NCI-H1105 treated with DMSO at 0.1 percent for 48 hours (cell line): ENCODE results near the gene PIAS3.
"Not testable (repeated sequence)": the region's sequence is repeated elsewhere in the genome, so short reads cannot be mapped to it uniquely, and the experiment has no call there.

ENCODE experiments used
- DNase-seq: peaks from one replicate; lab custom pipeline; 2025; lab: John Stamatoyannopoulos, UW

PIAS3 gene

GRCh38 chr1:145823565-145824498 is 35.0 kb downstream of the PIAS3 start, which contains the start of the genes POLR3C and RNF115:
Gene POLR3C (plus strand): TSS chr1:145824200. CDS start chr1:145825777, 1,577 bp downstream.
Gene RNF115 (minus strand): TSS chr1:145824095. CDS start chr1:145823873, 222 bp downstream.
- peak; percentile 94 for DNase-seq

GRCh38 chr1:145822779-145823331 is 36.0 kb downstream of the PIAS3 start:
- not testable (repeated sequence) for DNase-seq

DNA sequence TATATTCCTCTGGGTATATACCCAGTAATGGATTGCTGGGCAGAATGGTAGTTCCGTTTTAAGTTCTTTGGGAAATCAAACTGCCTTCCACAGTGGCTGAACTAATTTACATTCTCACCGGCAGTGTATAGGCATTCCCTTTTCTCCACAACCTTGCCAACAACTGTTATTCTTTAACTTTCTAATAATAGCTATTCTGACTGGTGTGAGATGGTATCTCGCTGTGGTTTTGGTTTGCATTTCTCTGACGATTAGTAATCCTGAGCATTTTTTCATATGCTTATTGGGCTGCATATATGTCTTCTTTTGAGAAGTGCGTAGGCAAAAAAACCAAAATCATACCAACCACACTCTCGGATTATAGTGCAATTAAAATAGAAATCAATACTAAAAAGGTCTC is 40.8 kb downstream of the PIAS3 start:
- not testable (repeated sequence) for DNase-seq

GRCh38 chr1:145812977-145813810 is 45.7 kb downstream of the PIAS3 start:
- not testable (repeated sequence) for DNase-seq

- DNase-seq = no peak
These were observed 52.0 kb downstream of the PIAS3 start for GRCh38 chr1:145806844-145807243.

DNA sequence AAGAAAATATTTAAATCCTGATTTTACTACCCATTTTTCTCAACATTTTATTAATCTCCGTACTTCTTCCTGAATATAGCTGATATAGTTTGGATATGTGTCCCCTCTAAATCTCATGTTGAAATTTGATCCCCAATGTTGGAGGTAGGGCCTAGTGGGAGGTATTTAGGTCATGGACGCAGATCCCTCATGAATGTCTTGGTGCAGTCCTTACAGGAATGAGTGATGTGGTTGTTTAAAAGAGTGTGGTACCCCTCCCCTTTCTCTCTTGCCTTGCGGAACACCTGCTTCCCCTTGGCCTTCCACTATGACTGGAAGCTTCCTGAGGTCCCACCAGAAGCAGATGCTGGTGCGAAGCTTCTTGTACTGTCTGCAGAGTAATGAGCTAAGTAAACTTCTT is 52.5 kb downstream of the PIAS3 start:
- DNase-seq = no peak

DNA sequence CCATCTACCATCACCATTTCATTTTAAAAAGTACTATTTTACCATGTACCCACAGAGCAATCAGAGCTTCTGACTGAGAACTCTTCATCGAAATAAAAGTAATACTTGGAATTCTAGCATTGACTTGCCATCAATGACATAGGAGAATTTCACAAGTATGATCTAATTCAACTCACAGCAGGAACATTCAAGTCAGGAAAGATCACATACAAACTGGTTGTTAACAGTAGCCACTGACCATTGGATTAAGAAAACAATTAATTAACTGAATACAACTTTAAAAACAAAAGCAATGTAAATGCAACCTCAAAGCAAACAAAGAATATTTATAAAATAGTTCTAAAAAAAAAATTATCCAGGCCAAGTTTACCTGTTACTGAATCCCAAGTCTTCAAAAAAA is 53.8 kb downstream of the PIAS3 start:
- no peak for DNase-seq

DNA sequence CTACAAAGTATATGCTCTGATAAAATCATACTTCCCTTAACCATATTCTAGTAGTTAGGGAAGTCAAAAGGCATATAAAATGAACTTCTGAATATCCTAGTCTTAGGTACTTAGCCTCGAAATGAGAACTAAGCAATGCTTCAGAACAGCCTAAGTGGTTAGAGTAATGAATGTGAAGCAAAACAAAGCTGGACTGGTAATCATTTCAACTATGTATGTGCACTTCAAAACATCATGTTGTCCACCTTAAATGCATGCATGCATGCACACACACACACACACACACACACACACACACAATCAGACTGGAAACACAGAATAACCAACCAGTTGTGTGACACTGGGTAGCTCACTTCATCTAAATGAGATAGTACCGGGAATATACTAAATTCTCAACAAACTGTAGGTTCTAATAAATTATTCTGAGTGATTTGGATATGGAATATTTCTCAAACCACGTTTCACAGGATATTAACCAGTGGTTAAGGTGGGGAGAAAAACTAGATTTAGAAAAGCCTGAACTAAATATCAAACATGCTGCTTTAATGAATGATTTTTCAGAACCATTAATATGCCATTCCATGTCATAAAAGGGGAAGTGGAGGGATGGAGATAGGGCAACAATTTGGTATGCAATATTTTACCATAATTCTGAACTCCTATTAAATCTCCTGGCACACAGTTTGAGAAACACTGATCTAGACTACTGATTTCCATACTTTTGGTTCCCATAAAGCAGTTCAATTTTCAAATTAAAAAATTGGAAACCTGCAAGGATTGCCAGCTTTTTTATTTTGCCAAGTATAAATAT is 54.4 kb downstream of the PIAS3 start:
- DNase-seq = no peak

DNA sequence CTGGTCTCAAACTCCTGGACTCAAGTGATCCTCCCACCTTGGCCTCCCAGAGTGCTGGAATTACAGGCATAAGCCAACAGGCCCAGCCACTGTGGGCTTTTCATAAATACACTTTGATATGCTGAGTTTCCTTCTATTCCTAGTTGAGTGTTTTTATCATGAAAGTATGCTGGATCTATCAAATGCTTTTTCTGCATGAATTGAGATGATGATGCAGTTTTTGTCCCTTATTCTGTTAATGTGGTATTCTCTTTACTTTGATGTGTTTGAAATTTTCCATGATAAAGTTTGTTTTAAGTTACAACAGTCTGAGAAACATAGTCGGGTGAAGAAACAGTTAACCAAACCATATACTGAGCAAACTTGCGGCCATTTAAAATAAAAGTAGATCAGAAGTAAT is 59.1 kb downstream of the PIAS3 start:
- no peak for DNase-seq
